ENCODE measurements around the gene ATP5PO. TPM values are rescaled to one million over a fixed set of nuclear protein-coding genes. Genes with fewer than 3 reads are reported as not detected.

The ATP5PO gene
- total RNA-seq, 1 experiment from 2014 or later = 386 TPM

DNA sequence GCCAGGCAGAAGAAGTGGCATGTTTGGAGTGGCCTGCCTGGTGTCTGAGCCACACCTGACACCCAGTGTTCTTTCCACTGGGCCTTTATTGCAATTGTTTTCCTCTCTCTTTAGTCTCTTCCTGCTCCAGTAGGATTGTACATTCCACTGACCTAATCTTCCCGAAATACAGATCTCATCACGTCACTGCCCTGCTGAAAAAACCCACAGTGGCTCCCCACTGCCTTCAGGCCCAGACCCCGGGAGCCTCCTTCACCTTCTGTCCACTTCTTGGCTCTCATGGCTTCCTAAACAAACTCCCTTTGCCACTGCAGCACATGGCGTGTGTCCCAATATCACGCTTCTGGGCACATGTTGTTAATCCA, 25.3 kb upstream of the ATP5PO start:
- Histone ChIP-seq H3F3A (ENCODE audit: low read length, unreplicated experiment) (no peaks in the 10 kb centered on the region), H3K27me3 (ENCODE audit: low read length) (no peaks in the 10 kb centered on the region), H3K79me2 (ENCODE audit: low read length) (no peaks in the 10 kb centered on the region; the same call in 1 of the 2 replicates), H3K4me3 (ENCODE audit: low read length) (no peak overlapping the region), H2AFZ (ENCODE audit: low read length) (no peak overlapping the region), H3K9me2 (replicated peaks; ENCODE audit: low read length) (no peaks in the 10 kb centered on the region), H3K4me2 (ENCODE audit: low read length) (no peak overlapping the region), H3K9ac (ENCODE audit: low read length) (no peak overlapping the region), H3K9me3 (ENCODE audit: low read length) (no peaks in the 10 kb centered on the region), H3K4me1 (ENCODE audit: insufficient read depth, low read length) (no peaks in the 10 kb centered on the region), H3K36me3 (ENCODE audit: low read depth, low read length) (no peaks in the 10 kb centered on the region), H3K27ac (ENCODE audit: low read length) (no peak overlapping the region), H4K20me1 (ENCODE audit: low read length) (no peaks in the 10 kb centered on the region)
- intact Hi-C loops (cut with micrococcal nuclease) = no loop called here
- CTCF ChIA-PET = no interaction called here
- DNase-seq (no peak), ATAC-seq (no peak)
- POLR2A ChIA-PET (ENCODE audit: unreplicated experiment) = no interaction called here
- TF ChIP-seq EZH2 (IDR thresholded peaks at IDR 0.05; ENCODE audit: low read length, unreplicated experiment) (no peak), EZH2phosphoT487 (IDR thresholded peaks at IDR 0.05; ENCODE audit: borderline replicate concordance, low read length) (no peak)
- TF ChIP-seq, protein P1, sequence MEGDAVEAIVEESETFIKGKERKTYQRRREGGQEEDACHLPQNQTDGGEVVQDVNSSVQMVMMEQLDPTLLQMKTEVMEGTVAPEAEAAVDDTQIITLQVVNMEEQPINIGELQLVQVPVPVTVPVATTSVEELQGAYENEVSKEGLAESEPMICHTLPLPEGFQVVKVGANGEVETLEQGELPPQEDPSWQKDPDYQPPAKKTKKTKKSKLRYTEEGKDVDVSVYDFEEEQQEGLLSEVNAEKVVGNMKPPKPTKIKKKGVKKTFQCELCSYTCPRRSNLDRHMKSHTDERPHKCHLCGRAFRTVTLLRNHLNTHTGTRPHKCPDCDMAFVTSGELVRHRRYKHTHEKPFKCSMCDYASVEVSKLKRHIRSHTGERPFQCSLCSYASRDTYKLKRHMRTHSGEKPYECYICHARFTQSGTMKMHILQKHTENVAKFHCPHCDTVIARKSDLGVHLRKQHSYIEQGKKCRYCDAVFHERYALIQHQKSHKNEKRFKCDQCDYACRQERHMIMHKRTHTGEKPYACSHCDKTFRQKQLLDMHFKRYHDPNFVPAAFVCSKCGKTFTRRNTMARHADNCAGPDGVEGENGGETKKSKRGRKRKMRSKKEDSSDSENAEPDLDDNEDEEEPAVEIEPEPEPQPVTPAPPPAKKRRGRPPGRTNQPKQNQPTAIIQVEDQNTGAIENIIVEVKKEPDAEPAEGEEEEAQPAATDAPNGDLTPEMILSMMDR (conservative IDR thresholded peaks at IDR 0.05; ENCODE audit: low read depth, low read length) = no peak
- BruUV-seq (replicated peaks) = no TSS peak

DNA sequence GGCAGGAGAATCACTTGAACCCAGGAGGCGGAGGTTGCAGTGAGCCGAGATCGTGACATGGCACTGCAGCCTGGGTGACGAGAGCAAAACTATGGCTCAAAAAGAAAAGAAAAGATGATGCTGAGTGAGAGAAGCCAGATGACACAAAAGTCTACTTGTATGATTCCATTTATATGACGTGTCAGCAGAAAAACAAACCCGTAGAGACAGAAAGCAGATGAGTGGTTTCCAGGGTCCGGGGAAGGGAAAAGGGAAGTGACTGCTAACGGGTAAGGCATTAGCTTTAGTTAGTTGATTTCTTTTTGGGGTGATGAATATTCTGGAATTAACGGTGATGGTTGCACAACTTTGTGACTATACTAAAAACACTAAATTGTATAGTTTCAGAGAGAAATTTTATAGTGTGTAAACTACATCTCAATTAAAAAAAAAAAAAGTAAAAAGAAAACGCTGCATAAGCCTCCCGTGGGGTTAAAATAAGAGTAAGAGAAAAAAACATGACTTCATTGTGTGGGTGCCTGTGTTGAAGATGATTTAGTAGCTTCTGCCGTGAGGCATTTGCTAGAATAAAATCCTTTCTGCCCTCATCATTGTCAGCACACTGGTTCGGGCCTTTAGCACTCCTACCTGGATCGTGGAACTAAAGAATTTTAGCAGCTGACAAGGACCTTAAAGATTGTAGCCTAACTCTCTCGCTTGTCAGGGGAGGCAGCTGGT, 24.7 kb upstream of the ATP5PO start:
- Histone ChIP-seq H3K4me2 (ENCODE audit: low read length) (no peak overlapping the region), H3K9me3 (ENCODE audit: low read length) (no peaks in the 10 kb centered on the region), H3K9ac (ENCODE audit: low read length) (no peak overlapping the region), H2AFZ (ENCODE audit: low read length) (no peak overlapping the region), H3F3A (ENCODE audit: low read length, unreplicated experiment) (no peaks in the 10 kb centered on the region), H3K27me3 (ENCODE audit: low read length) (no peaks in the 10 kb centered on the region), H3K4me3 (ENCODE audit: low read length) (no peak overlapping the region), H3K9me2 (replicated peaks; ENCODE audit: low read length) (no peaks in the 10 kb centered on the region), H3K4me1 (ENCODE audit: insufficient read depth, low read length) (no peaks in the 10 kb centered on the region), H3K27ac (ENCODE audit: low read length) (no peak overlapping the region), H4K20me1 (ENCODE audit: low read length) (no peaks in the 10 kb centered on the region), H3K36me3 (ENCODE audit: low read depth, low read length) (no peaks in the 10 kb centered on the region), H3K79me2 (ENCODE audit: low read length) (peaks cover under 1% of the 10 kb centered on the region; the same call in 1 of the 2 replicates)
- intact Hi-C loops (cut with micrococcal nuclease) = no loop called here
- BruUV-seq (replicated peaks) = no TSS peak
- no peak for ATAC-seq
- CTCF ChIA-PET = no interaction called here
- no peak for TF ChIP-seq EZH2phosphoT487 (IDR thresholded peaks at IDR 0.05; ENCODE audit: borderline replicate concordance, low read length)
- TF ChIP-seq EZH2 (IDR thresholded peaks at IDR 0.05; ENCODE audit: low read length, unreplicated experiment) = no peak
- TF ChIP-seq, protein P1 (conservative IDR thresholded peaks at IDR 0.05; ENCODE audit: low read depth, low read length) = no peak
- no peak for DNase-seq
- POLR2A ChIA-PET (ENCODE audit: unreplicated experiment) = no interaction called here

GRCh38 chr21:33939226-33939625, 23.6 kb upstream of the ATP5PO start:
- no peak overlapping the region for H3K4me2 ChIP-seq (ENCODE audit: low read length)
- no peaks in the 10 kb centered on the region for H3K9me3 ChIP-seq (ENCODE audit: low read length)
- ATAC-seq (no peak), DNase-seq (no peak)
- H3K9ac ChIP-seq (ENCODE audit: low read length) = no peak overlapping the region
- no peaks in the 10 kb centered on the region for H3K4me1 ChIP-seq (ENCODE audit: insufficient read depth, low read length)
- H4K20me1 ChIP-seq (ENCODE audit: low read length) = no peaks in the 10 kb centered on the region
- H3K79me2 ChIP-seq (ENCODE audit: low read length) = peaks cover 11% of the 10 kb centered on the region
- no TSS peak for BruUV-seq (replicated peaks)
- ChIA-PET POLR2A (ENCODE audit: unreplicated experiment) (no interaction called here), CTCF (no interaction called here)
- TF ChIP-seq, protein P1 (conservative IDR thresholded peaks at IDR 0.05; ENCODE audit: low read depth, low read length) = no peak
- TF ChIP-seq EZH2phosphoT487 (IDR thresholded peaks at IDR 0.05; ENCODE audit: borderline replicate concordance, low read length) = no peak
- no peak for TF ChIP-seq EZH2 (IDR thresholded peaks at IDR 0.05; ENCODE audit: low read length, unreplicated experiment)
- H3K27me3 ChIP-seq (ENCODE audit: low read length) = no peaks in the 10 kb centered on the region
- H3K4me3 ChIP-seq (ENCODE audit: low read length) = no peak overlapping the region
- no peaks in the 10 kb centered on the region for H3K36me3 ChIP-seq (ENCODE audit: low read depth, low read length)
- intact Hi-C loops (cut with micrococcal nuclease) = no loop called here
- no peaks in the 10 kb centered on the region for H3K9me2 ChIP-seq (replicated peaks; ENCODE audit: low read length)
- H3F3A ChIP-seq (ENCODE audit: low read length, unreplicated experiment) = no peaks in the 10 kb centered on the region
- no peak overlapping the region for H2AFZ ChIP-seq (ENCODE audit: low read length)
- no peak overlapping the region for H3K27ac ChIP-seq (ENCODE audit: low read length)
